Activated T-helper 9 cell treated with anti-CD3 and anti-CD28 coated beads, Interleukin-2, amount 50 U/mL, for 16 hours (primary cell): ENCODE results near the gene ADAD2.

ENCODE experiments used
- DNase-seq: peaks from one replicate; pipeline ENCODE4 v3.0.0-alpha.2; 2020; ENCODE audit warnings: low read depth

The ADAD2 gene

GRCh38 chr16:84176192-84177053 is 14.5 kb upstream of the ADAD2 start:
- DNase-seq: no peak

DNA sequence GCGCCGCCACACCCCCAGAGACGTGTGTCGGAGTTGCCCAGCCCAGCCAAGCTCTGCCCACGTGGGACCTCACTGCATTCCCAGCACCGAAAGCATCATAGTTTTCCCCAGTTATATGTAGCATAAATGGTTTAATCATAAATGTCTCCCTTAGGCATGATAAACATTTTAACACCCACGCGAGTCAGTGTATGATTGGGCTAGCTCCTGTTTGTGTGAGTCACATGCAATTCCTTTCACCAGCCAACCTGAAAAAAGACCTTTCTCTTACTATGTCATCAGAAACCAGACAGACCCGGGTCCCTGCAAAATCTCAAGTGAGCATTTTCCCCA is 13.2 kb upstream of the ADAD2 start:
- DNase-seq: no peak

GRCh38 chr16:84178146-84178765 is 12.7 kb upstream of the ADAD2 start:
- DNase-seq: no peak

DNA sequence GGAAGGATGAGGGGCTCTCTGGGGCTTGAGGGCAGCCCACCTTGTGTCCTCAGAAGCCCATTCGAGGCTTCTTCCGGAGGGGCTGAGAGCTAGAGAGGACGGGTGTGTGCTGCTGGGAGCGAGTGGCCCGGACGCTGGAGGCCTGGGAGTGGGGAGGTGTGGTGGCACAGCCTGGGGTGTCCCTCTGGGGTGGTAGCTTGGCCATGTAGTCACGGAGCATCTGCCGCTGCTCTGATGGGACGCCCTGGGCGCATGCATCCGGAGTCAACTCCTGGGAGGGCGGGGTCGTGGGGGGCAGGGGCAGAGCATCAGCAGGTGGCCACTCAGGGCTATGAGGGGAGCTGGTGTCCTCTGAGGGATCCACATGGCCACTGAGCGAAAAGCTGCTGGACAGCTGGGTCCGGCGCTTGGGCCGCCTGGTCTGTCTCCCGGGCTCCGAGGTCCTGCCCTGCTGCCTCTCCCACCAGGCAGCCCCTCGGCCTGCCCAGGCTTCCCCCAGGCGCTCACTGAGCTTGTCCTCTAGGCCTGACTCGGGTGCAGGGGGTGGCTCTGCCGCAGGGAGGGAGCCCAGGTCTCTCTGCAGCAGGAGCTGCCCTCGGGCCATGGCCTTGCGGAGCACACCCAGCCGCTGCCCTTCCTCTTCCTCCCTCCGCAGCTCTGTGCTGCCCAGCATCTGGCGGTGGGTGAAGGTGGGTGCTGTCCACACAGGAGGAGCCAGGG is 11.9 kb upstream of the ADAD2 start:
- DNase-seq: no peak

DNA sequence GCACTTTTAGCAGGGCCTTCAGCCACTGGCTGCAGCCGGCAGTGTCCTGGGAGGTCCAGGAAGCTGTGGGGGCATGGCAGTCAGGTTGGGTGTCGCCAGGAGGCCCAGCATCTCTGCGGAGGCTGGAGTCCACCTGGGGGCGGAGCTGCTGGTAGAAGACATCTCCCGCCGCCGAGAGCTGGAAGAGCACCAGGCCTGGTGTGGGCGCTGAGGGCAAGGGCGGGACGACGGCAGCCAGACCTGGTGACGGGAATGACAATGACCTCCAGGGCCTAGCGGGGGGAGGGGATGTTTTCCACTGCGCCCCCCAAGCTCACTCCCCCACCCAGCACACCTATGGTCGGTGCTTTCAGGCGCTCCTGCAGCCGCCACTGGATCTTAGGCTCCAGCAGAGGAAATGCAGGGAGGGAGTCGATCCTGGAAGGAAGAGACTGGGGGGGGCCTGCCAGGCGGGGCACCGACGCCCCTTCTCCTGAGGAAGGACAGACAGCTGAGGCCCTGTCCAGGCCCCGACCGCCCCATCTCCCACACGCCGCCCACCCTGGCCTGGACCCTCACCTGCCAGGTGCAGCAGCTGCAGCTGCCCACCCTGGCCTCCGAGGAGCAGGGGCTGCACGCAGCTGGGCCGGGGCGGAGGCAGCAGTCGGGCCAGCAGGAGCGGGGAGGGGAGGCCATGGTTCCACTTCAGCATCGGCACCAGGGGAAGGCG is 11.2 kb upstream of the ADAD2 start:
- no peak for DNase-seq

GRCh38 chr16:84180519-84181140 is 10.3 kb upstream of the ADAD2 start:
- no peak for DNase-seq

DNA sequence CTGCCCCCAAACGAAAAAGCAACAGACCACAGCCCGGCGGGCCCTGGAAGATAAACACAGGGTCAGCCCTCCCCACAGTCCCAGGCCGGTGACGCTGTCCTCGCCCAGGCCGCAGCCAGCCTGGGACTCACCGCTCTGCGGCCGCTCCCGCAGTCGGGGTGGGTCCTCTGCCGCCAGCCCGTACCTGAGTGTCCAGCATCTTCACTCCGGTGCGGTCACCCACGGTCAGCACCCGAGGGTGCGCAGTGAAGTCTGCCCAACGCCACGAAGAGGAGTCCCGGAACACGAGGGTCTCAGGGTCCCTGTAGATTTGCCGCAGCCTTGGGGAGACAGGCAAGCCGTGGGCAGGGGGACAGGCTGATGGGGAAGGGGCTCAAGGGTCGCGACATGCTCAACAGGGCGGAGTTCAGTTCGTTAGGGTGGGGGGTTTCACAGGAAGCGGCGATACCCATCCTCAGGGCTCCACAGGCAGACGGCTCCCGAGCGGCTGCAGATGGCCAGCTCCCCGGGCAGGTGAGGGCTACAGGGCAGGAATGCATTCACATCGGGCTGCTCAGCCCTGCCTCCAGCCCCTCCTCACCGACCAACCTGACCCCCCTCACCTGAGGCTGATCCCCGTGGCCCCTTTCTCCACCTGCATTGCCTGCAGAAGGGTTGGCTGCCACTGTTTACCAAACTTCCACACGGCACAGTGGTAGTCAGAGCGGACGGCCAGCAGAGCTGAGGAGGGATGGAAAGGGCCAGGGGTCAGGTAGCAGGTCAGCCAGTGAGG is 9.6 kb upstream of the ADAD2 start:
- DNase-seq: no peak

DNA sequence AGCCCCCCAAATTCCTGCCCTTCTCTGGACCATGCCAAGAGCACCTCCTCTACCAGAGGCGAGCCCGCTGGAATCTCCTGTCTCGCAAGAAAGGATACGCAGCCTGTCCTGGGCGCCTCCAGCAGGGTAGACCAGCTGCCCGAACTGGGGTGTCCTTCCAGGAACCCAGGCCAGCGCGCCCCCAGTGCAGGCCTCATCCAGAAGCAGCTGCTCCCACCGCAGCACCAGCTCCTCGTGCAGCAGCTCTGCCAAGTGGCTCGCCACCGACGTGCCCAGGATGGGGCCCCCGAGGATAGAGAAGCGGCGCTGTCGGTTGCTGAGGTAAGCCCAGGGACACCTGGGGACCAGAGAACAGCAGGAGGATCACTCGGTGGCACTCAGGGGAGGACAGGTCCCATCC is 8.9 kb upstream of the ADAD2 start:
- no peak for DNase-seq

DNA sequence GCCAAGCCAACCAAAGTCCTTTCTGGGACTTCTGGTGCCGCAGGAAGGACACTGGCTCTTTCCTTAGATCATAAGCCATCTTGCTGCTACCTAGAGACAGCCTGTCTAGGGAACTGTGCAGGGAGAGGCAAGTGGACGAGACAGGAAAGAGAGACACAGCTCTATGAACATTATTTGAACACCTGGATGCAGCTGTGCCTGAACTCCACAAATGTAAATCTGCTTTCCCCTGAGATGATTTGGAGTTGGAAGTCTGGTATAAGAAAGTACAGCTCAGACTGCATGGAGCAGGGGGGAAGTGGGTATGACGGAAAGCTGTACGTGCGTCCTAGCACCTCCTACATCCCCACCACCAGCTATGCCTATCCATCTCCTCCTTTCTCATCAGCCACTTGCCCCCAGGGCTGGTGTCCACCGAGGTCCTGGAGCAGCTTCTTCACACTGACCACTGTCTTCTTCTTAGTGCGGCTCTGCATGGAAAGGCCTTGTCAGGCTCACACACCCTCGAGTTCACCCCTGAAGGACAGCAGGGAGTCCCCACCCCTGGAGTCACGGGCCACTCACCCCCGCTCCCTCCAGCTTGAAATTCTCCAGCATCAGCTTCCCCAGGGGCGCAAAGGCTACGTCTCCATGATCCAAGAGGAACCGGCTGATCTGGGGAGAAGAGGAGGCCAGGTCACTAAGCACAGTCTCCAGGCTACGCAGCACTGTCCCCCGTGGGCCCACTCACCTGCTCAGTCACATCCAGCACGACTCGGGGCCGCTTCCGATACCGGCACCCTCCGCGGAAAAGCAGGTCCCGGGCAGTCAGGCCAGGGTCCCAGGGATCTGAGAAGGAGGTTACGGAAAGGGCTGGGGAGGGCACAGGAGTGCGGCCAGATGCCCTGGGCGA is 8.0 kb upstream of the ADAD2 start:
- DNase-seq: no peak

- no peak for DNase-seq
Observed at GRCh38 chr16:84183572-84183875, 7.4 kb upstream of the ADAD2 start.

- DNase-seq: no peak
Observed at GRCh38 chr16:84183911-84184591, 6.9 kb upstream of the ADAD2 start.

DNA sequence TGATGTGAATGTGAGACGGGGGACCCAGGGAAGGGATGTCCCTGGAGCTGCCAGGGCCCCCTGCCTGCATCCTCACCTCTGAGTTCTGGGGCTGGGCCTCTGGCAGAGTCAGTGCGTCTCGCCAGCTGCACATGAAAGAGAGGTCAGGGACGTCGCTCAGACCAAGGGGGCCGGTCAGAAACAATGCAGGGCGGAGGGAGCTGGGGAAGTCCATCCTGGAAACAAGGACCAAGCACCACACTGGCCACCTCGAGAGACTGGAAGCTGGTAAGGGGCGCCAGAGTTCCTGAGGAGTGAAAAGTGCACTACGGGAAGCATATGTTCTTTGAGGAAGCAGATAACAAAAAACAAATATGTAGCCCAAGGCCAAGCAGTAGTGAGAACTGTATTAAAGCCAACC is 6.2 kb upstream of the ADAD2 start:
- DNase-seq: no peak

DNA sequence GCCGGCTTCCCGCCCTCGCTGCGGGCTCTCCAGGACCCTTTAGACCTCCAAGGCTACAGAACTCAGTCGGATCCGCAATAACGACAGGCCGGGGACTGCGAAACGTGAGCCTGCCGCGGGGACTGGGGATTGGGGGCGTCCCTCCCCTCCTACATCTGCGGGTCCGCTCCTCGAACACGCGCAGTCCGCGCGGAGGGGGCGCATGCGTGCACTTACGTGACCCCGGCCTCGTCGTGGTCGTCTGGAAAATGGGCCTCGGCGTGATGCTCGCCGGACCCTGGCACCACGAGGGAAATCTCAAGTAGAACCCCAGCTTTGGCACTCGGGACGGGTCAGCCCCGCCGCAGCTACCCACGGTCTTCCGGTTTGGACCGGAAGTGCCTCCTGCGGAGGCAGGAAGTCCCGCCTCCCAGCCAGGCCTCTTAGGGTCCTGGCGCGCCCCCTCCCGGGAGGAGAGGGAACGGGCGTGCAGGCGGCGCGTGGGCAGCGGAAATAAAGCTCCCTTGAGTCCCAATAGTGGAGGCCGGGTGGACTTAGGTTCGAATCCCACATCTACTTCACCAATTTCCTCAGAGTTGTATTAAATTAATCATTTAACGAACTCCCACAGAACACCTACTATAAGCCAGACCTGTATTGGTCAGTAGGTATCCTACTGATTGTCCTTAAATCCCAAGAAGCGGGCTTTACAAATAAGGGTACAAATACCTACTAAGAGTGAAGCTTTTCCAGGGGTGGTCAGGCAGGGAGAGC is 4.1 kb upstream of the ADAD2 start, which contains the start of gene TAF1C:
TAF1C (minus strand) TSS at position 373 of the 753 bp plus-strand sequence. CDS start 2,069 bp downstream, outside the sequence.
- peak; percentile 87 for DNase-seq

GRCh38 chr16:84191466-84191865 is 509 bp downstream of the ADAD2 start:
- no peak for DNase-seq

DNA sequence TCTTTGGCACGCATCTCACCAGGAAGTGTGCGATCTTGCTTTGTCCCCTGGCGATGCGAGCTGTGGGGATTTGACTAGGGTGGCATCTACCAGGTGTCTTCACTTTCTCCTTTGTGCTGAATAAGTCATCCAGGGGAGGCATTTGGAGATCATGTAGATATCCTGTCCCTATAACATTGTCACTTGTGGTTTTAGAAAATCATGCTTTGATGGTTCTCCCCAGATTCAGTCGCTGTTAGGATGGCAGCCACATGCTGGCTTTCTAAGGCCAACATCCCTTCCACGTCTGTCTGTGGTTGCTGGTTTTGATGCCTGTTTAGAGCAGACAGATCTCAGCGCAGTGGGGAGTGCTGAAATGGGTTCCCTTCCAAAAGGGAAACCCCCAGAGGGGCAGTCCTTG is 2.5 kb downstream of the ADAD2 start:
- no peak for DNase-seq

GRCh38 chr16:84194018-84194417 is 3.1 kb downstream of the ADAD2 start:
- DNase-seq: no peak

DNA sequence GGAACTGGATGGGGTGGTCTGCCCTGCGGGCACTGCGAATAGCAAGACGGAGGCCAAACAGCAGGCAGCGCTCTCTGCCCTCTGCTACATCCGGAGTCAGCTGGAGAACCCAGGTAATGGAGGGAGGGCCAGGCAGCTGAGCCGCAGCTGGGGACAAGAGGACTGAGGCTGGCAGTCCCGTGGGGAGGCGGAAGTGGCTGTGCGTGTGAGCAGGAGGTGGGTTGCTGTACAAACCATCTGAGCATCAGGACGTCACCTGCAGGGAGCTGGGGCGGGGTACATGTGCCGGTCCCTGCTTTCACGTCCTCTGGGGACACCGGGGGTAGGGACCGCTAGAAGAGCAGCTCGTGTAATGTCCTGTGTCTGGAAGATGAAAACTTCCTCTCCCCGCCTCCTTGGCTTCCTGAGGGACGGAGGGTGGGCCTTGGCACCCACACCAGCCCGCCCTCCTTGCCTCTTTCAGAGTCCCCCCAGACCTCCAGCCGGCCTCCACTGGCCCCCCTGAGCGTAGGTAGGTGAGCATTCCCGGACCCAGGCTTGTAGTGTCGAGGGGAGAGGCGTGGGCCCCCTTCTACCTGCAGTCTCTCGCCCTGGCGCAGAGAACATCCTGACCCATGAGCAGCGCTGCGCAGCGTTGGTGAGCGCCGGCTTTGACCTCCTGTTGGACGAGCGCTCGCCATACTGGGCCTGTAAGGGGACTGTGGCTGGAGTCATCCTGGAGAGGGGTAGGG is 3.7 kb downstream of the ADAD2 start:
- no peak for DNase-seq
